Endothelial cell of umbilical vein (primary cell): ENCODE results near the gene RFFL.

Experiments used
- JUN ChIP-seq: IDR thresholded peaks from 2 replicates; pipeline ENCODE4 v1.6.1; 2011; ENCODE audit warnings: borderline replicate concordance, low read depth; ENCODE audit not compliant: insufficient read length, insufficient read depth
- POLR2AphosphoS5 ChIP-seq: IDR thresholded peaks from 2 replicates; pipeline ENCODE4 v1.6.1; 2012; ENCODE audit warnings: low read depth, mild to moderate bottlenecking, control low read depth, low read length, moderate library complexity; ENCODE audit not compliant: insufficient read depth
- TF ChIP-seq, protein P1 (sequence below), 2 donors: IDR thresholded peaks; 1 replicate in 1 of 2; 2 replicates in 1 of 2; pipeline ENCODE4 v1.5.1; 2011; ENCODE audit warnings: low read length in 2 of 2, mild to moderate bottlenecking in 2 of 2, moderate library complexity in 2 of 2, control low read depth in 1 of 2, inconsistent platforms in 1 of 2, low read depth in 1 of 2; ENCODE audit not compliant: insufficient read depth in 1 of 2; ENCODE audit errors: extremely low read depth in 1 of 2

DNA sequence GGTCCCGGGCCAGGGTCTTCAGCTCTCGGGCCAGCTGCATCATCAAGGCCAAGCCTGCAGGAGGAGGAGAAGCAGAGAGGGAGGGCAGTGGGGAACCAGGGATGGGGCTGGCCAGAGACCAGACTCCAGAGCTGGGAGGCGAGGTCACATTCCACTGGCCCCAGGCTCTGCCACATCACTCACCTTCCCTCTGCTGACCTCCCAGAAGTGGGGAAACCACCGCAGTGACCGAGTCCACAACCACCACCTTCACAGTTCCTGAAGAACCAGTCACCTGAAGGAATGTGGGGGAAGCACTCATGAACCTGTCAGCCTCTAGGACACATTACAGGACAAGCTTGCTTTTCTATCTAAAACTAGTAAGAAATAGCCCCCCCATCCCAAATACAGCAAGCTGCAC lies 39.8 kb upstream of the RFFL start:
- TF ChIP-seq, protein P1, sequence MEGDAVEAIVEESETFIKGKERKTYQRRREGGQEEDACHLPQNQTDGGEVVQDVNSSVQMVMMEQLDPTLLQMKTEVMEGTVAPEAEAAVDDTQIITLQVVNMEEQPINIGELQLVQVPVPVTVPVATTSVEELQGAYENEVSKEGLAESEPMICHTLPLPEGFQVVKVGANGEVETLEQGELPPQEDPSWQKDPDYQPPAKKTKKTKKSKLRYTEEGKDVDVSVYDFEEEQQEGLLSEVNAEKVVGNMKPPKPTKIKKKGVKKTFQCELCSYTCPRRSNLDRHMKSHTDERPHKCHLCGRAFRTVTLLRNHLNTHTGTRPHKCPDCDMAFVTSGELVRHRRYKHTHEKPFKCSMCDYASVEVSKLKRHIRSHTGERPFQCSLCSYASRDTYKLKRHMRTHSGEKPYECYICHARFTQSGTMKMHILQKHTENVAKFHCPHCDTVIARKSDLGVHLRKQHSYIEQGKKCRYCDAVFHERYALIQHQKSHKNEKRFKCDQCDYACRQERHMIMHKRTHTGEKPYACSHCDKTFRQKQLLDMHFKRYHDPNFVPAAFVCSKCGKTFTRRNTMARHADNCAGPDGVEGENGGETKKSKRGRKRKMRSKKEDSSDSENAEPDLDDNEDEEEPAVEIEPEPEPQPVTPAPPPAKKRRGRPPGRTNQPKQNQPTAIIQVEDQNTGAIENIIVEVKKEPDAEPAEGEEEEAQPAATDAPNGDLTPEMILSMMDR (IDR thresholded peaks at IDR 0.05; ENCODE audit: extremely low read depth in 1 of 2, insufficient read depth in 1 of 2, low read depth in 1 of 2, low read length in 2 of 2) = no peak
- TF ChIP-seq POLR2AphosphoS5 (no peak), JUN (no peak)
